Mammary epithelial cell (primary cell): ENCODE results near the gene USH2A.

Experiments used
- CTCF ChIP-seq, 2 donors: IDR thresholded peaks in 1 of 2; conservative IDR thresholded peaks in 1 of 2; 2 replicates each; pipeline ENCODE4 v1.5.1; 2011 to 2012; ENCODE audit warnings: inconsistent platforms in 2 of 2, low read length in 2 of 2, mild to moderate bottlenecking in 2 of 2, control low read depth in 1 of 2, low read depth in 1 of 2; ENCODE audit not compliant: insufficient read depth in 1 of 2; ENCODE audit errors: extremely low read depth in 1 of 2
- EZH2 ChIP-seq: IDR thresholded peaks from 2 replicates; pipeline ENCODE4 v1.6.1; 2012; ENCODE audit warnings: low read length, inconsistent platforms, borderline replicate concordance

GRCh38 chr1:215844266-215844665 is 579.0 kb downstream of the USH2A start:
- TF ChIP-seq CTCF (conservative IDR thresholded peaks at IDR 0.05 in 1 of 2, IDR thresholded peaks at IDR 0.05 in 1 of 2; ENCODE audit: extremely low read depth in 1 of 2, insufficient read depth in 1 of 2, low read depth in 1 of 2, low read length in 2 of 2): no peak
- TF ChIP-seq EZH2: no peak
